ENCODE results near the gene MLN. TPM values are rescaled to one million over a fixed set of nuclear protein-coding genes. Genes with fewer than 3 reads are reported as not detected.

MLN gene
- total RNA-seq, 4 donors from 2014 or later: not detected

DNA sequence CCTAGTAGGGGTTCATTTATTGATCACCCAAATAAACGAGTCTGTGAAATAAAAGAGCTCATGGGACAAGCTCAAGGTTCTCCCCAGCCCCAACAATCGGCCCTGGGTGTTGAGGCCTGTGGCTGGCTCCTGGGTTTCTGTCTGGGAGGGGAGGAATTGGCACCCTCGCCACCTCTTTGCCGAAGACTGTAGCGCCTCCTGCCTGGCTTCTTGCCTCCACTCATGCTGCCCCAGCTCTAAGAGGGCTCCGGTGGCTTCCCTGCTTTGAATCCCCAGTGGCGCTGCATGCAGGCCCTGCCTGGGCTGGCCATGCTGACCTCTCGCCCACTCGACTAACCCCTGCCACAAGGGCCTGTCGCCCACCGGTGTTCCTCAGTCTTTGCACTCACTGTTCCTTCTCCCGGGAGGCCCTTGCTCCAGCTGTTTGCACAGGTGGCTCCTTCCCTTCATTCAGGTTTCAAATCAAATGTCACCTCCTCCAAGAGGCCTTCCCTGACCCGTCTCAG lies 5.4 kb downstream of the MLN start:
- WGBS: 87% methylated on average over 8 of the region's 13 CpGs
- no peaks in the 10 kb centered on the region for H3K36me3 ChIP-seq
- no peak overlapping the region for H3K4me3 ChIP-seq
- peaks cover 7% of the 10 kb centered on the region for H3K27me3 ChIP-seq
- no peak for DNase-seq (ENCODE audit: low spot score in 2 of 2)
- TF ChIP-seq, protein P1, sequence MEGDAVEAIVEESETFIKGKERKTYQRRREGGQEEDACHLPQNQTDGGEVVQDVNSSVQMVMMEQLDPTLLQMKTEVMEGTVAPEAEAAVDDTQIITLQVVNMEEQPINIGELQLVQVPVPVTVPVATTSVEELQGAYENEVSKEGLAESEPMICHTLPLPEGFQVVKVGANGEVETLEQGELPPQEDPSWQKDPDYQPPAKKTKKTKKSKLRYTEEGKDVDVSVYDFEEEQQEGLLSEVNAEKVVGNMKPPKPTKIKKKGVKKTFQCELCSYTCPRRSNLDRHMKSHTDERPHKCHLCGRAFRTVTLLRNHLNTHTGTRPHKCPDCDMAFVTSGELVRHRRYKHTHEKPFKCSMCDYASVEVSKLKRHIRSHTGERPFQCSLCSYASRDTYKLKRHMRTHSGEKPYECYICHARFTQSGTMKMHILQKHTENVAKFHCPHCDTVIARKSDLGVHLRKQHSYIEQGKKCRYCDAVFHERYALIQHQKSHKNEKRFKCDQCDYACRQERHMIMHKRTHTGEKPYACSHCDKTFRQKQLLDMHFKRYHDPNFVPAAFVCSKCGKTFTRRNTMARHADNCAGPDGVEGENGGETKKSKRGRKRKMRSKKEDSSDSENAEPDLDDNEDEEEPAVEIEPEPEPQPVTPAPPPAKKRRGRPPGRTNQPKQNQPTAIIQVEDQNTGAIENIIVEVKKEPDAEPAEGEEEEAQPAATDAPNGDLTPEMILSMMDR (IDR thresholded peaks at IDR 0.05): no peak
- TF ChIP-seq EP300 (IDR thresholded peaks at IDR 0.05) (no peak), POLR2A (IDR thresholded peaks at IDR 0.05) (no peak), POLR2AphosphoS5 (IDR thresholded peaks at IDR 0.05) (no peak)
- no peaks in the 10 kb centered on the region for H3K9me3 ChIP-seq
- no peaks in the 10 kb centered on the region for H3K4me1 ChIP-seq
- H3K27ac ChIP-seq: no peak overlapping the region

DNA sequence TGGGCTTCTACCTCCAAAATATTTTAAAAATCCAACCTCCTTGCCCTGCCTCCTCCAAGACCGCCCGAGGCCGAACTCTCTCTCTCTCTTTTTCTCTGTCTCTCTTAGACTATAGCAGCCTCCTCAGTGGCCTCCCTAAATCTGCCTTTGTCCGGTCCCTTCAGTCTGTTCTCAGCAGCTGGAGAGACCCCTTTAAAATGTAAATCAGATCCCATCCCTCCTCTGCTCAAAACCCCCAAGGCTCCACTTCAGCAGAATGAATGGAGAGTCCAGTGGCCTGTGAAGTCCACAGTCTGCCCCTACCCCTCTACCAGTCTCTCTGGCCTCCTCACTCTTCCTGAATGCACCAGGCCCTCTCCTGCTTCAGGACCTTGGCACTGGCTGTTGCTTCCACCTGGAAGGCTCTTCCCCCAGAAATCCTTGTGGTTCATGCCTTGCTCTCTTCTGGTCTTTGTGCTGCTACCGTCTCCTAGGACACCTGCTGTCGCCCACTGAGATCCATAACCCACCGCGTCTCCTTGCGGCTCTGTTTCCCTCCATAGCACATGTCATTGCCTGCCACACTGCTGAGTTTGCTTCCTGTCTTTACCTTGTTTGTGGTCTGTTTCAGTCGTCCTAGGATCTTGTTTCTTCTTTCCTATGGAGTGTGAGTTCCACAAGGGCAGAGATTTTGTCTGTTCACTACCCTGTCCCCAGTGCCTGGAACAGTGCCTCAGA lies 6.0 kb downstream of the MLN start:
- Histone ChIP-seq H3K27me3 (peaks cover 3% of the 10 kb centered on the region), H3K36me3 (no peaks in the 10 kb centered on the region), H3K9me3 (no peaks in the 10 kb centered on the region), H3K4me1 (no peaks in the 10 kb centered on the region), H3K4me3 (no peak overlapping the region), H3K27ac (no peak overlapping the region)
- no peak for DNase-seq (ENCODE audit: low spot score in 2 of 2)
- WGBS: 84% methylated on average over 10 of the region's 10 CpGs
- no peak for TF ChIP-seq EP300 (IDR thresholded peaks at IDR 0.05)
- no peak for TF ChIP-seq POLR2AphosphoS5 (IDR thresholded peaks at IDR 0.05)
- no peak for TF ChIP-seq POLR2A (IDR thresholded peaks at IDR 0.05)
- TF ChIP-seq, protein P1 (IDR thresholded peaks at IDR 0.05): no peak

DNA sequence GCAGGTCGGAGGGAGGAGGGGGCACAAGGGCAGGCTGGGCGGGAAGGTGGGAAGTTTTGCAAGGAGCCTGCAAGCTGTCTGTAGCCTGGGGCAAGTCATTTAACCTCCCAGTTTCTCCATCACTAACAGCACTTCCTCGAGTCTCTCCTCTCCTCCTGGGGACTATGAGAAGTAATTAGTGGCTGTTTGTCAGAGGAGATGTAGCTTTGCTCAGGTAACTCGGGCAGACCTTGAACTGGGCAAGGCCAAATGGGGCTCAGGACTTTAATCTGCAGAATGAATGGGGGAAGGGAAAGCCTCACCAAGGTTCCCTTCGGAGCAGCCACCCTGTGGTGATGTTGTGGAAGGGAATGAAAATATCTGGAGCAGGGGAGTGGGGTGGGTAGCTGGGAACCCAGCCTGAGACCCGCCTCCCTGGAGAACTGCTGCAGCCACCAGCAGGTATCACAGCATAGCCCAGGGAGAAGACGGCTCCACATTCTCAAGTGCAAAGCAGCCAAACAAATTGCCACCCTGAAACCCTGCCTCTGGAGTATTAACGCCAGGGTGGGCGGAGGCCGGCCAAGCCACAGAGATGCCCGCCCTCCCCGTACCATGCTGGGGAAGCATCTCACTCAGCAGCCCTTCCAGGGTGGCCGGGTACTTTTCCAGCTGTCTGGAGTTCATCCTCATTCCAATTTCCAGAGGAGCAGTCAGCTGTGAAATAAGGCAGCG lies 8.7 kb downstream of the MLN start:
- Histone ChIP-seq H3K36me3 (no peaks in the 10 kb centered on the region), H3K27ac (no peak overlapping the region), H3K9me3 (no peaks in the 10 kb centered on the region), H3K4me1 (no peaks in the 10 kb centered on the region), H3K4me3 (no peak overlapping the region), H3K27me3 (peaks cover 3% of the 10 kb centered on the region)
- DNase-seq (ENCODE audit: low spot score in 2 of 2): no peak
- WGBS: 45% methylated on average over 7 of the region's 14 CpGs
- TF ChIP-seq, protein P1 (IDR thresholded peaks at IDR 0.05): no peak
- TF ChIP-seq POLR2A (IDR thresholded peaks at IDR 0.05) (no peak), EP300 (IDR thresholded peaks at IDR 0.05) (no peak), POLR2AphosphoS5 (IDR thresholded peaks at IDR 0.05) (no peak)

DNA sequence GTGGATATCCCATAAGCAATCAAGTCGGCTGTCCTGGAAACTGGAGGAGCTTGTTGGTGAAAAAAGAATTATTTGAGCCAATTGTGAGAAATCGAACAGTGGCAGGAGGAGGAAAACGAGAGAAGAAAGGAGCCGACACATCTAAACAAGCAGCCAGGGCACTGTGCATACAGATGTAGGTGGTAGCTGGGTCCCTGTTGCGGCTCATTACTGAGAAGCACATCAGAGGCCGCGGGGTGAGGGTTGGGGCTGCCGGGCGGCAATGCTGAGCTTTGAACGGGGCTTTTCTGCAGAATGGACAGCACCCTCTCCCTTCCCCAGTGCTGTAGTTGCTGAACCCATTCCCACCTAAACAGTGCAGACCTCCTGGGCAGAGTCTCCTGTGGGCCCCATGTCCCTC lies 10.8 kb downstream of the MLN start:
- H3K27ac ChIP-seq: no peak overlapping the region
- TF ChIP-seq, protein P1 (IDR thresholded peaks at IDR 0.05): no peak
- H3K4me3 ChIP-seq: no peak overlapping the region
- 71% methylated on average over 10 of the region's 10 CpGs for WGBS
- H3K27me3 ChIP-seq: peaks cover 3% of the 10 kb centered on the region
- DNase-seq (ENCODE audit: low spot score in 2 of 2): no peak
- H3K36me3 ChIP-seq: no peaks in the 10 kb centered on the region
- H3K4me1 ChIP-seq: peaks cover 9% of the 10 kb centered on the region
- H3K9me3 ChIP-seq: no peaks in the 10 kb centered on the region

DNA sequence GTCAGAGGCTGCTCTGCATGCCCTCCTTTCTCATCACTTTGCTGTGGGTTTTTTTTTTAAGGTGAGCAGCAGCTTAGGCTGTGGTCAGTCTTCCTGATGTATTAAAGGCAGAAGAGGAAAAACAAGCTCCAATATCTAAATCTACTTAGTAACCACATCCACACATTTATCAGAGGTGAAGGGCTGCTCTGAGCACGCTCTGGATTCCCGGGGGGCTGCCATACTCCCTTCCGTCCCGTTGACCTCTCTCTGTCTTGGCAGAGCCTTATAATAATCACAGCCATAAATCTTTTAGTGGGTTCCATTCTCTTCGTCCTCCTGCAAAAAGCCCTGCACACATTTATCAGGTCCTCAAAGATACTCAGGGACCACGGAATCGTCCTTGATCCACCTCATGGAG lies 12.2 kb downstream of the MLN start:
- WGBS: 86% methylated on average over 7 of the region's 7 CpGs

More for the DNA sequence above, 12.2 kb downstream of the MLN start:
- Histone ChIP-seq H3K4me1 (peaks cover 23% of the 10 kb centered on the region), H3K4me3 (no peak overlapping the region), H3K36me3 (no peaks in the 10 kb centered on the region), H3K27me3 (peaks cover 3% of the 10 kb centered on the region), H3K9me3 (no peaks in the 10 kb centered on the region), H3K27ac (no peak overlapping the region)
- TF ChIP-seq POLR2A (IDR thresholded peaks at IDR 0.05) (no peak), POLR2AphosphoS5 (IDR thresholded peaks at IDR 0.05) (no peak), EP300 (IDR thresholded peaks at IDR 0.05) (no peak)
- TF ChIP-seq, protein P1 (IDR thresholded peaks at IDR 0.05): no peak
- no peak for DNase-seq (ENCODE audit: low spot score in 2 of 2)

Measured in suprapubic skin (tissue), 4 donors.